ENCODE results near the gene SEC14L6.
A peak's percentile ranks its signal among the peaks of the same experiment; 100 is the strongest.

The SEC14L6 gene

GRCh38 chr22:30591191-30591587 is 44.6 kb upstream of the SEC14L6 start:
- no peaks in the 10 kb centered on the region for H3K27me3 ChIP-seq (ENCODE audit: control insufficient read depth in 3 of 3, insufficient read depth in 3 of 3, low read depth in 1 of 3, low read length in 3 of 3)
- H3K9me3 ChIP-seq (replicated peaks in 1 of 2; ENCODE audit: control insufficient read depth in 2 of 2, insufficient read depth in 1 of 2, low read depth in 1 of 2, low read length in 2 of 2): no peaks in the 10 kb centered on the region
- no peak overlapping the region for H2AK5ac ChIP-seq (ENCODE audit: low read depth, low read length)
- no peak overlapping the region for H3K14ac ChIP-seq (ENCODE audit: low read length)
- H3K9ac ChIP-seq (ENCODE audit: low read depth, low read length, poor library complexity): peak overlapping the region; percentile 63
- H2BK120ac ChIP-seq (ENCODE audit: low read depth, low read length): no peak overlapping the region
- H3K4ac ChIP-seq (ENCODE audit: low read length): no peak overlapping the region
- no peak overlapping the region for H3K27ac ChIP-seq (replicated peaks; ENCODE audit: low read length)
- peaks cover 5% of the 10 kb centered on the region for H3K79me1 ChIP-seq (ENCODE audit: low read depth, low read length)
- H2BK15ac ChIP-seq (ENCODE audit: low read length): no peak overlapping the region
- H4K8ac ChIP-seq (ENCODE audit: low read depth, low read length): no peak overlapping the region
- H3K4me1 ChIP-seq (ENCODE audit: control insufficient read depth in 2 of 2, insufficient read depth in 1 of 2, low read depth in 1 of 2, low read length in 2 of 2): peaks cover 7 to 10% of the 10 kb centered on the region in 2 donors
- no peak overlapping the region for H4K91ac ChIP-seq (ENCODE audit: low read depth, low read length, poor library complexity)
- WGBS, 2 donors (ENCODE audit: extremely low coverage in 2 of 2, insufficient read length in 2 of 2, insufficient replicate concordance in 1 of 2): no CpG with 5 or more reads among the region's 14 CpGs
- peaks cover 23 to 34% of the 10 kb centered on the region in 2 donors for H3K36me3 ChIP-seq (replicated peaks in 1 of 2; ENCODE audit: control insufficient read depth in 2 of 2, insufficient read depth in 2 of 2, low read length in 2 of 2)
- peak overlapping the region; percentile 76 to 85 for H3K4me3 ChIP-seq (ENCODE audit: low read length in 2 of 2)
- no peak for DNase-seq (ENCODE audit: low spot score)
- peak overlapping the region; percentile 72 for H3K4me2 ChIP-seq (ENCODE audit: insufficient read depth, low read length, poor library complexity, severe bottlenecking)
- H3K18ac ChIP-seq (ENCODE audit: low read length): no peak overlapping the region
- H2BK5ac ChIP-seq (ENCODE audit: low read length): no peak overlapping the region
- peak overlapping the region; percentile 66 for H2AFZ ChIP-seq (ENCODE audit: low read length)
- no peak overlapping the region for H2BK12ac ChIP-seq (ENCODE audit: low read length)
- H3K23ac ChIP-seq (ENCODE audit: low read depth, low read length, poor library complexity): no peak overlapping the region

GRCh38 chr22:30586414-30586813 is 39.9 kb upstream of the SEC14L6 start:
- H2BK15ac ChIP-seq (ENCODE audit: low read length): no peak overlapping the region
- H3K4me2 ChIP-seq (ENCODE audit: insufficient read depth, low read length, poor library complexity, severe bottlenecking): no peak overlapping the region
- H3K4ac ChIP-seq (ENCODE audit: low read length): no peak overlapping the region
- no peak overlapping the region for H3K27ac ChIP-seq (replicated peaks; ENCODE audit: low read length)
- no peak overlapping the region for H3K4me3 ChIP-seq (ENCODE audit: low read length in 2 of 2)
- no peak overlapping the region for H2BK12ac ChIP-seq (ENCODE audit: low read length)
- H3K23ac ChIP-seq (ENCODE audit: low read depth, low read length, poor library complexity): no peak overlapping the region
- H2BK5ac ChIP-seq (ENCODE audit: low read length): no peak overlapping the region
- no peak overlapping the region for H3K9ac ChIP-seq (ENCODE audit: low read depth, low read length, poor library complexity)
- H2BK120ac ChIP-seq (ENCODE audit: low read depth, low read length): no peak overlapping the region
- no peak overlapping the region for H2AFZ ChIP-seq (ENCODE audit: low read length)
- no peak overlapping the region for H3K14ac ChIP-seq (ENCODE audit: low read length)
- H4K91ac ChIP-seq (ENCODE audit: low read depth, low read length, poor library complexity): no peak overlapping the region
- no peak overlapping the region for H3K18ac ChIP-seq (ENCODE audit: low read length)
- peaks cover 17 to 18% of the 10 kb centered on the region in 2 donors for H3K4me1 ChIP-seq (ENCODE audit: control insufficient read depth in 2 of 2, insufficient read depth in 1 of 2, low read depth in 1 of 2, low read length in 2 of 2)
- DNase-seq (ENCODE audit: low spot score): no peak
- no CpG with 5 or more reads among the region's 8 CpGs for WGBS, 2 donors (ENCODE audit: extremely low coverage in 2 of 2, insufficient read length in 2 of 2, insufficient replicate concordance in 1 of 2)
- H3K36me3 ChIP-seq (replicated peaks in 1 of 2; ENCODE audit: control insufficient read depth in 2 of 2, insufficient read depth in 2 of 2, low read length in 2 of 2): peaks cover 56 to 81% of the 10 kb centered on the region in 2 donors
- no peak overlapping the region for H4K8ac ChIP-seq (ENCODE audit: low read depth, low read length)
- H3K27me3 ChIP-seq (ENCODE audit: control insufficient read depth in 3 of 3, insufficient read depth in 3 of 3, low read depth in 1 of 3, low read length in 3 of 3): no peaks in the 10 kb centered on the region
- no peaks in the 10 kb centered on the region for H3K9me3 ChIP-seq (replicated peaks in 1 of 2; ENCODE audit: control insufficient read depth in 2 of 2, insufficient read depth in 1 of 2, low read depth in 1 of 2, low read length in 2 of 2)
- no peak overlapping the region for H2AK5ac ChIP-seq (ENCODE audit: low read depth, low read length)
- peaks cover 5% of the 10 kb centered on the region for H3K79me1 ChIP-seq (ENCODE audit: low read depth, low read length)

DNA sequence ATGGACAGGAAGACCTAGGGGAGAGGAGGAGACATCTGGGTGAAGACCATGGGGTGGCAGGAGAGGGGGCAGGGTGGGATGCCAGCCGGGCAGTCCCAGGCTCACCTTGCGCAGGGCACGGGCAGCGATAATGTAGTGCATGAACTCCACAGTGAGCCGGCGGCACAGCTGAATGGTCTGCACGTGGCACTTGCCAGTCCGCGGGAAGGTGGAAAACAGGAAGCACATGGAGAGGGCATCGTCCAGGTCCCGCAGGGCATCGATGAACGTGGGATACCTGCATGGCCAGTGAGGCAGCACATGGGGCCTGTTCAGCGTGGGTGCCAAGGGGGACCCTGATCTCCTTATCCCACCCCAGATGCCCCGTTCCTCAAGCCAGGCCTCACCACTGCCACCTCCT is 37.9 kb upstream of the SEC14L6 start:
- peaks cover 8 to 10% of the 10 kb centered on the region in 2 donors for H3K4me1 ChIP-seq (ENCODE audit: control insufficient read depth in 2 of 2, insufficient read depth in 1 of 2, low read depth in 1 of 2, low read length in 2 of 2)
- H3K4ac ChIP-seq (ENCODE audit: low read length): no peak overlapping the region
- no peak overlapping the region for H2BK15ac ChIP-seq (ENCODE audit: low read length)
- H2BK5ac ChIP-seq (ENCODE audit: low read length): no peak overlapping the region
- peaks cover 5% of the 10 kb centered on the region for H3K79me1 ChIP-seq (ENCODE audit: low read depth, low read length)
- no peak overlapping the region for H3K27ac ChIP-seq (replicated peaks; ENCODE audit: low read length)
- no peak overlapping the region for H4K91ac ChIP-seq (ENCODE audit: low read depth, low read length, poor library complexity)
- no peak overlapping the region for H3K14ac ChIP-seq (ENCODE audit: low read length)
- H3K27me3 ChIP-seq (ENCODE audit: control insufficient read depth in 3 of 3, insufficient read depth in 3 of 3, low read depth in 1 of 3, low read length in 3 of 3): no peaks in the 10 kb centered on the region
- H3K23ac ChIP-seq (ENCODE audit: low read depth, low read length, poor library complexity): peak overlapping the region; percentile 67
- no peak overlapping the region for H2BK12ac ChIP-seq (ENCODE audit: low read length)
- H3K36me3 ChIP-seq (replicated peaks in 1 of 2; ENCODE audit: control insufficient read depth in 2 of 2, insufficient read depth in 2 of 2, low read length in 2 of 2): peaks cover 75 to 99% of the 10 kb centered on the region in 2 donors
- H2BK120ac ChIP-seq (ENCODE audit: low read depth, low read length): no peak overlapping the region
- no peak overlapping the region for H3K18ac ChIP-seq (ENCODE audit: low read length)
- no peaks in the 10 kb centered on the region for H3K9me3 ChIP-seq (replicated peaks in 1 of 2; ENCODE audit: control insufficient read depth in 2 of 2, insufficient read depth in 1 of 2, low read depth in 1 of 2, low read length in 2 of 2)
- H2AFZ ChIP-seq (ENCODE audit: low read length): no peak overlapping the region
- no peak overlapping the region for H4K8ac ChIP-seq (ENCODE audit: low read depth, low read length)
- DNase-seq (ENCODE audit: low spot score): no peak
- WGBS, 2 donors (ENCODE audit: extremely low coverage in 2 of 2, insufficient read length in 2 of 2, insufficient replicate concordance in 1 of 2): no CpG with 5 or more reads among the region's 15 CpGs
- peak overlapping the region; percentile 34 for H3K9ac ChIP-seq (ENCODE audit: low read depth, low read length, poor library complexity)
- peak overlapping the region in 1 of 2 donors; percentile 19 for H3K4me3 ChIP-seq (ENCODE audit: low read length in 2 of 2)
- no peak overlapping the region for H2AK5ac ChIP-seq (ENCODE audit: low read depth, low read length)
- no peak overlapping the region for H3K4me2 ChIP-seq (ENCODE audit: insufficient read depth, low read length, poor library complexity, severe bottlenecking)

DNA sequence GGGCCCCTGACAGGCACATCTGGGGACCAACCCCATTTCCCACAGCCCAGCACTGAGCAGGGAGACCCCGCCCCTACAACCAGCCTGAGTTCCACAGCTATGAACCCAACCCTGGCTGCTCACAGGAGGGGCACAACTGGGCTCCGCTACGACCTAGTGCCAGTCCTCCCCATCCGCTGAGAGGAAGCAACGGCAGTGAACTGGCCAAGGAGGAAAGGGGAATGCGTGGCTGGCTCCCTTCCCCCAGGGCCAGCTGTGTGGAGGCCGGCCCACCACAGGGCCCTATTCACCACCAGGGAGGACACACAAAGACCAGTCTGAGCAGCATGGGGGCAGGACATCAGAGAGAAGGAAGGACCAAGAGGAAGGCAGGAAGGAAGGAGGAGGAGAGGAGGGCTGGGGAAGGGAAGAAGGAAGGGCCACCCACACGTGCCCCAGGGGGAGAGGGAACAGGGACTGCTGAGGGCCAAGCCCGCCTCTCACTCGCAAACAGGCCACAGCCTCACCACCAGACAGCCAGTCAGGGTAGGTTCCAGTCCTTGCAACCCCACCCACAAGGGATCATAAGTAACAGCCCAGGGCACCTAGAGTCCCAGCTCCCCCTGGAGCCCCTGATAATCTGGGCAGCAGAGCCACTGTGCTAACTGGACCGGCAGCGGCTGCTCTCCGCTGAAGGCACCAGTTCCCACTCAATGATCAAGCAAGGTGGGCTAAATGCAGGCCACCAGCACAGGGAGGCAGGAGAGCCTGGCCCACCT is 36.4 kb upstream of the SEC14L6 start:
- Histone ChIP-seq H3K23ac (ENCODE audit: low read depth, low read length, poor library complexity) (no peak overlapping the region), H3K9ac (ENCODE audit: low read depth, low read length, poor library complexity) (peak overlapping the region; percentile 17), H3K36me3 (replicated peaks in 1 of 2; ENCODE audit: control insufficient read depth in 2 of 2, insufficient read depth in 2 of 2, low read length in 2 of 2) (peaks cover 79 to 99% of the 10 kb centered on the region in 2 donors), H2AK5ac (ENCODE audit: low read depth, low read length) (peak overlapping the region; percentile 60), H4K91ac (ENCODE audit: low read depth, low read length, poor library complexity) (no peak overlapping the region), H3K4me1 (ENCODE audit: control insufficient read depth in 2 of 2, insufficient read depth in 1 of 2, low read depth in 1 of 2, low read length in 2 of 2) (peaks cover 8 to 10% of the 10 kb centered on the region in 2 donors), H2BK120ac (ENCODE audit: low read depth, low read length) (no peak overlapping the region), H3K79me1 (ENCODE audit: low read depth, low read length) (peaks cover 3% of the 10 kb centered on the region), H3K14ac (ENCODE audit: low read length) (no peak overlapping the region), H3K27me3 (ENCODE audit: control insufficient read depth in 3 of 3, insufficient read depth in 3 of 3, low read depth in 1 of 3, low read length in 3 of 3) (no peaks in the 10 kb centered on the region), H3K4me3 (ENCODE audit: low read length in 2 of 2) (no peak overlapping the region), H2AFZ (ENCODE audit: low read length) (no peak overlapping the region), H3K4me2 (ENCODE audit: insufficient read depth, low read length, poor library complexity, severe bottlenecking) (peak overlapping the region; percentile 31), H4K8ac (ENCODE audit: low read depth, low read length) (no peak overlapping the region), H3K9me3 (replicated peaks in 1 of 2; ENCODE audit: control insufficient read depth in 2 of 2, insufficient read depth in 1 of 2, low read depth in 1 of 2, low read length in 2 of 2) (no peaks in the 10 kb centered on the region), H2BK5ac (ENCODE audit: low read length) (peak overlapping the region; percentile 48), H2BK15ac (ENCODE audit: low read length) (no peak overlapping the region), H3K4ac (ENCODE audit: low read length) (no peak overlapping the region), H3K18ac (ENCODE audit: low read length) (peak overlapping the region; percentile 59), H2BK12ac (ENCODE audit: low read length) (peak overlapping the region; percentile 1), H3K27ac (replicated peaks; ENCODE audit: low read length) (peak overlapping the region; percentile 47)
- WGBS, 2 donors (ENCODE audit: extremely low coverage in 2 of 2, insufficient read length in 2 of 2, insufficient replicate concordance in 1 of 2): no CpG with 5 or more reads among the region's 13 CpGs
- no peak for DNase-seq (ENCODE audit: low spot score)

Data from neuronal stem cell (in vitro differentiated cells).